HG03521 (cell line): ENCODE data around the gene TBX15.

Source experiments
- ATAC-seq: cut with Tn5 transposase; IDR thresholded peaks from one replicate; pipeline ENCODE4 v1.9.1; 2021; ENCODE audit warnings: mild to moderate bottlenecking, moderate library complexity; ENCODE audit not compliant: unreplicated experiment

TBX15 gene

DNA sequence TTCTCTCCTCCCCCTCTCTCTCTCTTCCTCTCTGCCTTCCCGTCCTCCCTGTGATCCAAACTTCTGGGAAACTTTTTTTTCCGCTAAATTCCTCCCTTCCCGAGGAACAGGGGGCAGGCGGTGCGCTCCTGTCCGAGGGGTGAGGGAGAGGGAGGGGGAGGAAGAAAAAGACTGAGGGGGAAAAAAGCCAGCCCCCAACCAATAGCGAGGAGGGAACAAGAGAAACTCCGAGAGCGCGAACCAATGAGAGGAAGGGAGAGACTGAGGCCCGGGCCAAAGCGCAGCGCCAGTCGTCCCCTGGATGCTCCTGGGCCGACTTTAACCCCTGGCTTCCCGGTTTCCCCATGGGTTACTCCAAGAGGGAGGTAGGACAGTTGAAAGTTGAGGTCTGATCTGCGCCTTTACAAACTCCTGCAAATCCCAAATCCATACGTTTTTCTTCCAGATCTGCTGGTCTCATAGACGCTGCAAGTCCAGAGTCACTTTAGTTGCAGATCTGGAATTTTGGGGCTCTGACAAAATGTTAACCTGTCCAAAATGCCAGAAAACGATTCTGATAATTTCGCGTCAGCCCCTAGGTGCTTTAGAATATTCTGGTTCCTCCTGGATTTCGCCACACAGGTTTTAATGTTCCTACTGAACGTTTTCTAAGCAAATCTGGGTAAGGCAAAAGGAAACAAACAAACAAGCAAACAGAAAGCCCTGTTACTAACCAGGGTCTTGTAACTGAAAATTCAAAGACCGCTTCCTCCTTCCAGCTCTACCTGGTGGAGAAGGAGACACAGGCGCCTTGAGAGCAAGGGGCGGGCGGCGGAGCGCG, at the start of gene TBX15:
Gene TBX15, minus strand, starts transcription at position 158 of the 820 bp plus-strand sequence. CDS start 548 bp downstream, outside the sequence.
- ATAC-seq = no peak

DNA sequence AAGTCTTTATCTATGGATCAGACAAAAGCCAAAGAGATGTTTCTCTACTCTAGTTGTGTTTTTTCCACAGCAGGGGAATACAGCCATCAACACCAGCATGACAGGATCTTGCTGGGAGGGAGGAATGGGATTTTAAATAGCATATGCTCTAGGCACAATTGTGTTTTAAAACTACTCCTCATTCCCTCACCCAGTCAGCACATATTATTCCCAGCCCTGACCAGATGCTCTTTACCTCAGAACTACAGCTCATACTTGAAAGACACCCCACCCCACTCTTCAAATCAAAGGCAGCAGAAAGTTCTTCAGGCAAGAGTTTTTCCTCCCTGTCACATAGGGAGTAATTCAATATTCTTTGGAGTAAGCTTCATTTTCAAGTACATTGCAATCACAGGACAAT, 46.2 kb upstream of the TBX15 start:
- ATAC-seq = no peak

DNA sequence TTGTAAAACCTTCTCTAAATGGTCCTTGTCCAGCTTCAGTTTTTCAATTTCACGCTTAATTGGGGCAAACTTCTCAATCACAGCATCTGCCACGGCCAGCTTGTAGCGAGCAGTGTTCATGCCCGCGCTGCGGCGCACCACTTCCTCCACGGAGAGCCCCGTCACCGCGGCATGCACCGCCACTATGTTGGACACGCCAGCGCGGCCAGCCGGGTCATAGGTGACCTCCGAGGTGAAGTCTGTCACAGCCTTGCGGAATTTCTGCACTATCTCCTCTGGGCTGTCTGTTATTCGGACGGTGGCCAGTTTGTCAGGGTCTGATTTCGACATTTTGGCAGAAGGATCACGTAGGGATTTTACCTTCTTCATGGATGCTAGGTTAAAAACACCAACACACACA, 44.8 kb upstream of the TBX15 start:
- ATAC-seq = no peak

DNA sequence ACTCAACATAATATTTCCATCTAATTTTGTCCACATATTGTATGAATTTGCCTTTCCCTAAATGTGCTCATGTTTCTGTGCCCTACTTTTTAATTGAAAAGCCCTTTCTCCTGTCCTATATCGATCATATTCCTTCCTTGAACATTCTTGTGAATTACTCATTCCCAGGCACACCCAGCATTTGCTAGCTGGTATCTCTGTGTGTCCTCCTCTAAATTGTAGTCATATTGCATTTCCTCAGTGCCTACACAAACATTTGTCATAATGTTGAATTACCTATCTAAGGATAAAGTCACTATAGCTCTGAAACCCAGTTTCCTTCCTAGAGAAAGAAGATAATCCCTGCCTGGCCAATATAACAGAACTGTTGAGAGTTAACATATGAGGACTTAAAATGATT, 39.6 kb upstream of the TBX15 start:
- ATAC-seq = no peak

DNA sequence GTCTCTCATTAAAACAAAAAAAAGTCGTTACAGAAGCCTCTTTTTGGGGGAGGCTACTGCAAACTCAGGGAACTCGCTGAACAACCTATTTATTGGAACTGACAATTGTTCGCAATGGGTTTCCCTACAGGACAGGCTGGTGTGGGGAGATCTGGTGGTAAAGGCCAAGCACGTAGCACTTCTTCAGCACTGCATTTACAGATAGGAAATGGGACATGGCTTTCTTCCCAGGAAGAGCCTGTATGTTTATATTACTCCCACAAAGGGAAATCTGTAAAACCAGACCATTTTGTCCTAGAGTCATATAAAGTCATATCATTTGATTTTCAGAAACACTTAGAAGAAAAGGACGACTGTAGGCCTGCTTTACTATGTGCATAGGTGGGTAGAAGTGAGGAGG, 38.8 kb upstream of the TBX15 start:
- ATAC-seq = no peak

DNA sequence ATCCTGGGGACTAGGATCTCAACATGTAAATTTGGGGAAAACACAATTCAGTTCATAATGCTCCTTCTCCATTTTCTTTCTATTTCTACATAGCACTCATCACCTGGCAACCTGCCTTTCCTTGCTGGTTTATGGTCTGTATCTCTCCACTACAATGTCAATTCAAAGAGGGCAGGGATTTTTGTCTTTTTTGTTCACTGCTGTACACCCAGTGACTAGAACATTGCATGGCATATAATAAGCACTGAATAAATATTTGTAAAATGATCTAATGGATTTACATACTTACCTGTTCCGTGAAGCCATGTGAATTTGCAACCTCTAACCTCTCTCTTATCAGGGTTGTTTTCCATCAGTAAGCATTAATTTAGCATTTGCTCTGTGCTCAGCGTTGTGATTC, 27.4 kb upstream of the TBX15 start:
- no peak for ATAC-seq

DNA sequence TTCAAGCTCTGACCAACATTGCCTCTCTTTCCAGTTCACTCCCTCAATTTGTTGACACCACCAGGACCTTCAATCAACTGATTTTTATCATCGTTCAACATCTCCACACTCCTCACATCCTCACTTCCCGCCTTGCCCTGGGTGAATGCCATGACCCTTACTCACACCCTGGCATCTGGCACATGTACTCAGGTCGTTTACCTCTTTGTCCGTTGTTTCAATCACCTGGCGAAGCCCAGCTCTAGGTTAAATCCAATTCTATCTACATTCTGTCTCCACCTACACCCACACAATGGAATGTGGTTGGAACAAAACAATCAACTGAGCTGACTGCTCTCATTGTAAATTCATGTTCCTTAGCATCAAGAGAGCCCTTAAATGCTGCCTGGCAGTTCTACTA, 24.2 kb upstream of the TBX15 start:
- no peak for ATAC-seq

DNA sequence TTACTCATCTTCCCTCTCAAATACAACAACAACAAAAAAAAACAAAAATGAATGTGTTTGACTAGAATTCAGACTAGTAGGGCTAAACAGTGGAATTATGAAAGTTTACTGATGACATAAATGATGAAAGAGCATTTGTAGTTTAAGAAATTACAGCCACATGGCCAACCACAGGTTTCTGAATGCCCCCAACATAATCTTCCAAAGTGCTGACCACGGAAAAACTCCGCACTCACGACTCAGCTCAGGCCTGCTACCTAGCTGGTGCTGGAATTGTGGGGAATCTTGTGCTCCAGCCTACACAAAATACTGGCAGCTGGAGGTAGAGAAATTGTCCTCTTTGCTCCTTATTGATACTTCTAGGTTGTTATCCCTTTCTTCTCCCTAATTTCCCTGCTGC, 23.6 kb upstream of the TBX15 start:
- ATAC-seq = no peak

DNA sequence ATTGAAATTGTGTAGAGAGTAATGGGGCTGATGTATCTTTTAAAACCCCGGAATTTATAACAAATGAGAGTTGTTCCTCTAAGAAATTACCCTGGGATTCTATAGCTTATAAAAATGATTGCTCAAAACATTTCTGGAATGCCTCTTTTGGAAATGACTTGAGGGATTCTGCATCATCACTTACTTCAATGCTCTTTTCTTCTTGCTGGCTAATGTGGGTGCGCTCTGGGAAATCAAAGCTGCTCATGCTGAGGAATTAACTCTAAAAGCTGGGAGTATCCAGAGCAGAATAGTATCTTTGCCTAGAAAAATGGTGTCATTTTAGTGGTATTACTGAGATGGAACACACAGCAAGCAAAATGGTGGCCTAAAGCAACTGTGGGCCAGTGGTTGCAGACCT, 23.0 kb upstream of the TBX15 start:
- ATAC-seq = no peak

DNA sequence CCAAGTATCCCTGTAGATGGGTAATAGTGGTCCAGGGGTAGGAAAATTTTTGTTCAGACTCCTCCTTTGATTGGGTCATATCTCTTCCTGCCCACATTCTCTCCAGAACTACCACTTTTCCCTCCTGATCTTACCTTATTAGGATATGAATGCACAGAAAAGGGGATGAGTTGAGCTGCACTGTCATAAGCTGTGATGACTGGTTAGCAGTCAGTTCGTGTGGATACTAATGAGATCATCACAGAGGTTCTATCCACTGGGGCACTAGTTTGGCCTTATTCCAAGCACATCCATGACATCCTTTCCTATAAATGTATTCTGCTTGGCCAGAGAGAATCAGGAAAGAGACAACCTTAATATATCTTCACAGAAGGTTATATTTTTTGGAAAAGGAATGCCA, 22.1 kb upstream of the TBX15 start:
- no peak for ATAC-seq

DNA sequence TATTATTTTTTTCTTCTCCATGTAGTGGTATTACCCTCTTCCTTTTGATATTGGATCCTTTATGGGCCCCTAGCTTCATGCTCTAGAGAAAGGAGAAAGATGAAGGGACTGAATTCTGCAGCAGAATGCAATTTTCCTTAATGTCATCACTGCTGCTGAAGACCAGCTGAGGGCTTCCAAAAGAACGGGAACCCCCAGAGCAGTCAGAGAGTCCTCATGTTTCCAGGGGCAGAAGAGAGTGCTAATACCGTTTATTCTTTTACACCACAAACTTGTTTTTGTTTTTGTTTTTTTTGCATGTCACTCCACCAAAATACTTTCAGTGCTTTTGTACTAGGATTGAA, 21.1 kb upstream of the TBX15 start:
- no peak for ATAC-seq

DNA sequence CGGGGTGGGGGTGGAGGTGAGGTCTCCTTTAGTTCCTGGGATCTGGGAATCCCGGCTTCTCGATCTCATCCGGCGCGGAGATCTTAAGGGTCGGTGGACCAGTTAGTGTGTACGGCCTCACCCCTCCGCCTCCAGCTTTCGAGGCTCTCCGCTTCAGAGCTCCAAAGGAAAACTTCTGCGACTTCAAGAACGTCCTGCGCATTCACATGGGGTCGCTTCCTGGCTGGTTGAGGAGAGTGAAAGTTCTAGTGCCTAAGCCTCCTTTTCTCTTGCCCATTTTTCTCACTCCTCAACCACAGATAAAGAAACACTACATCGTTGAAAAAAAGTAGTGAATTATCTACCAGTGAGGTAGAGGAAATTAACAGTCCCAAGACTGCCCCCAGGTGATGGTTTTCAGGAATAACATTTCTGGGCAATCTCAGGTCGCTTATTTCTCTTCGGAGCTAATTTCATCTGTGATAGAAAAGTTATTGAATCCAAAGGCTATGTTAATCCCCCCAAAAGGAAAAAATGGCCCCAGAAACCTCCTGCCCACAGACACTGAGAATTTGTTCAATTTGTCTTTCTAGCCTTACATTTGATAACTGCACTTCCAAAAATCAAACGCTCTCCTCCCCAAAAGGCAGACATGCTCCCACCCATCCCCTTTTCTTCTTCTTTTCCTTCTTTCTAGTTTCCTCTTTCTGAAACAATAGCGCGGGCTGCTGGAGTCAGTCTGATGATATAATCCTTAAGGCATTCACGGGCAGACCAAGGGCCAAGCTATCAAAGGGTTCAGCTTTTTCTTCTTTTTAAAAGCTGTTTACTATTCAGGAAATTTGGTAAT, 20.6 kb upstream of the TBX15 start:
- ATAC-seq = no peak

DNA sequence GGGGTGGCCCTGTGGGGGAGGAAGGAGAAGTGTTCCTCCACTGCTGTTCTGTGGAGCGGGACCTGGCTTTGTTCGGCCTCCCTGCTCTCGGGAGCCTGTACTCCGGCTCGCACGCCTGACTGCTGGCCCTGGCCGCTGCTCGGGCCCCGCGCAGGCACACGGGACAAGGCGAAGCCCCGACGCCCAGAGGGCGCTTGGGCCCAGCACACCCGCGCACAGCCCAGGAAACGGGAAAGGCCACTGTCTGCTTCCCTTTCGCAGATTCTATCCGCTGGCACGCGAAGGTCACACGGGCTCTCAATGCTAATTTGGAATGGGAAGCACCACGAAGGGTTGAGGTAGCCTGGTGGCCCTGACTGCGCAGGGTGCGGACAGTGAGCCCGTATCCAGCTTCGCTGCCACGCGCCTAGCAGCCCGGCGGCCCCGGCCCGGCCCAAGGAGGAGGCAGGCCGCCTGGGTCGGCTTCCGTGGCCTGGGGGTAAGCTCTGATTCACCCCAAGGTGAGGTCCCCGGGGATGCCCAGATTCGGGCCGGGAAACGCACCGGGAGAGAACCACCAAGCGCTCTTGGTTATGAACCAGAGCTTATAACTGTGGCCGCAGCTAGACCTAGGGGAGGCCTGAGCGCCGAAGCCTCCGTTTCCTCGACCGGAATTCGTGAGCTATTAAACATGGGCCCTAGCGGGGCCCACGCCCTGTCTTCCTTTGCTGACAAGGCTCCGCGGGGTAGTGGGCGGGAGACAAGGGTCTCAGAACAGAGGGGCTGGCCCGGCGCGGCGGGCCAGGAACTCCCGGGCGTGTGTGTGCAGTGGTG, 19.7 kb upstream of the TBX15 start:
- ATAC-seq = no peak

DNA sequence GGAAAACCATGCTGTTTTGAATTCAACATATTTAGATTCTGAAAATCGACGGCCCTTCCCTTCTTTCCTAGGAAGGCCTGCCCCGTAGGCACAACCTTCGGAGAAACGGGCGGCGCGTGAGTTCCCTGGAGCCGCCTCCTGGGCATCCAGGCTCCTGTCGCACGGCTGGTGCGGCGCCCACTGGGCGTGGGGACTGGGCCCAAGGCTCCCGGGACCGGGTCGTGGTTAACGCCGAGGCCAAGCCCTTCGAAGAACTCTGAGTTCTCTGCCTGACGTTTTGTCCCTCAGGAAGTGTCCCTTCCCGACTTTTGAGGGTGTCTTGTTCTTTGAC, 19.2 kb upstream of the TBX15 start:
- no peak for ATAC-seq

DNA sequence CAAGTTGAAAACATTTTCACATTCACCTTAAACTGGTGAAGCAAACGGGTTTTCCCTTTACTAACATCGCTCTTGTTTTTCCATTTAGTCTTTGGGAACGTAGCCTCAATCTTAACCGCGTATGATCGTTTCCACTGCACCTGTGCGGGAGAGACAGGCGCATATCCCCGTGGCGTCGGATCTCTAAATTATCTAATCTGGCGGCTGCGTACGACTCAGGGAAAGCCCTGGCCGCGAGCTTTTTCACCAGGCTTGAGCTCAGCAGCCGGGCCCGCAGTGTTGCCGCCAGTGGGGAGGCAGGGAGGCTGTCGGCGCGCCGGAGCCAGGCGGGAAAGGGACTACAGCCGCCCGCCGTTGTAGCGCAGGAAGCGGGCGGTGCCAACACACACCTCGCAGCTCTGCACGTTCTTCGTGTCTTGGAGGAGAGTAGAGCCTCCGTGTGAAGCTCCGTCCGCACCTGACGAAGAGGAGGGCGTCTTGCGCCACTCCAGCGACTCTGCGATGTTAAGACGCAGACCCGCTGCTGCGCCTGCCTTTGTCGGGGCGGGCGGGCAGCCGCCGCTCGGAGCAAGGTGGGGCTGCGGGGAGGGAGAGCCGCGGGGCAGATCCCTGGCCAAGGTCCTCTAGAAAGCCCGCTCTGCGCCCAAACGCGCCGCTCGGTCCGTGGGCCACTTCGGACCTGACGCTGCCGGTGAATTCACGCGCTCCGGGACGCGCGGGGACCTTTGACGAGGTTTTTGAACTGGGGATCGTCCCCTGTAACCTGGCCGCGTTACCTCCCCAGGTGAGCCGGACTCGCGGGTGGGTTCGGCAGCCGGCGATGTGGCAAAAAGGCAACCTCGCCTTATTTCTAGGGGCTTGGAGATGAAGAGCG, 18.5 kb upstream of the TBX15 start:
- ATAC-seq = no peak

DNA sequence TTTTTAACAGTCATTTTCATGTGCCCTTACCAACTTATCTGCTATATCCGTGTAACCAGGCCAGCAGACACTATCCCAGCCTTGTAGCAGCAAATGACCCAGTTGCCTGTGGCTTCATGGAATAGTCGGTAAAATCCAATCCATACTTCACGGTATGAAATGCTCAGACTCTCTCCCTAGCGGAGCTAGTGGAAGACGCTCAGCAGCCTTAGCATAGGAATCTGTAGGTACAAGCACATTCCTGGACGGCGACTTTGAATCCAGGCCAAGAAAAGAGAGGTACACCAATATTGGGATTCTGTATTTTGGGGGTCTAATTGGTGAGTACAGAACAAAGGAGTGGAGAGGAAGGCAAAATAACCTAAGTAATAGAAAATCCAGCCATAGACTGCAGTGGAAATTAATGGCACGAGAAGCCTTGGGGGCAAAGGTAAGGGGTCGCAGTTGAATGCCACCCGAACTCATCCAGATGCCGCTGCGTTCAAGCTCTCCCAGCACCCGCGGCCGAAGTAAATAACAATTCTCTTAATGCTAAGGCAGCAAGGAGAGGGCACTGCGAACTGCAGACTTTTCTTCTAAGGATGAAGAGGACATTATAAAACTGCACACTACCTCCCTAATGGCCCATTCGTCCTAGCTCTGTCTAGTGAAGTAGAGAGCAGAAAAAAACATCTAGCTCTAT, 17.7 kb upstream of the TBX15 start:
- no peak for ATAC-seq

DNA sequence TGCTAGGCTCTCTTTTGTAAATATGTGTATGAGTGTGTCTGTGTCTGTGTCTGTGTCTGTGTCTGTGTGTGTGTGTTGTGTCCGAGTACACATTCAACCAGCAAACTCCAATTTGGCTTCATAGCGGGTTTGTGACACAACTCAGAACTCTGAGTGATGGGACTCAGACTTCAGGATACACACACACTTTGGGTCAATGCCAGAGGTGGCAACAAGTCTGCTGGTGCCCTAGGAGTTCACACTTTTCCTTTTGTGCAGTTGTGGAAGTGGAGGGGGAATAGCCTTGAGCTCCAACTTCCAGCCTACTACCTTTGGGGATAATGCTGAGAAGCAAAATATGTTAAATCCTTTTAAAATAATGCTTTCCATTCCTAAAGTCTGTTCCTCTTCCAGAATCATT, 16.6 kb upstream of the TBX15 start:
- ATAC-seq = no peak

DNA sequence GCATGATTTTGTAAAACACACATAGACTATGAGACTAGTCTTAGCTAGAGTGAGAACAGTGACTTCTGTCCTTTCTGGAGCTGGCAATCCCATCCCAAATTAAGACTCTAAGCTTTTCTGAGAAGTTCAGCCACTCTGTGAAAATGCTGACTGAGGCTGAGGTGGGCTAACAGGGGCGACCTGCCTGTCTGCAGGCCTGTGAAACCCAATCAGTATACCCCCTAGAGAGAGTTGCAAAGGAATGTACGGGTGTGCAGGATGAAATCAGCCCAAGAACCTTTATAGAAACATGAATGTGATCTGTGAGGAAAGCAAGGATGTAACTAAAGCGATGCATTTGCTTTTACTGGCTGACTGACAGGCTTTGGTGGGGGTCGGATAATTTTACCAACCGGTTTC, 16.0 kb upstream of the TBX15 start:
- ATAC-seq = no peak

DNA sequence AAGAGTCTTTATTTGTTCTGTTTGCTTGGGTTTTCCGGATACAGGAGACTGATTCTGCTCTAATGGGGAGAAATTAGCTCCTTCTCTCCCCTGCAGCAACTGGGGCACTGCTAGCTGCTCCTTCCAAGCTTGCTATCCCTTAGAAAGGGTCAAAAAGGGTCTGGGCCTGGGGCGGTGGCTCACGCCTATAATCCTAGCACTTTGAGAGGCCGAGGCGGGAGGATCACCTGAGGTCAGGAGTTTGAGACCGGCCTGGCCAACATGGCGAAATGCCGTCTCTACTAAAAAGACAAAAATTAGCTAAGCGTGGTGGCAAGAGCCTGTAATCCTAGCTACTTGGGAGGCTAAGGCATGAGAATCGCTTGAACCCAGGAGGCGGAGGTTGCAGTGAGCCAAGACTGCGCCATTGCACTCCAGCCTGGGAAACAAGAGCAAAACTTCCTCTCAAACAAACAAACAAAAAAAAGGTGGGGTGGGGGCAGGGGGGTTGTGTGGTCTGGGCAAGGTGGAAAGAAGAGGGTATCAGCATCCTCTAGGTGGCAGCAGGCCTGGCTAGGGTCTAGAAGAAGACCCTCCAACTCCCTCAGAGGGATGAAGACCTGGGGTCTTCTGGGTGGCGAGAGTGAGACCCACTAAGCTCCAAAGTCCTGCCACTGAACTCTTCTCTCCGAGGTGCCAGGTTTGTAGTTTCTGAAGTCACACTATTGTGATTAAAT, 15.4 kb upstream of the TBX15 start:
- no peak for ATAC-seq
